Activated CD8-positive, alpha-beta T cell treated with anti-CD3 and anti-CD28 coated beads for 36 hours (primary cell): ENCODE results near the gene USP49. TPM values are rescaled to one million over a fixed set of nuclear protein-coding genes. Genes with fewer than 3 reads are reported as not detected.

Experiments
- ATAC-seq: fragments of 200-7000 bp; cut with Tn5 transposase; one replicate; pipeline ENCODE4 v1.10.0; 2021; ENCODE audit warnings: mild to moderate bottlenecking, moderate library complexity
- CTCF ChIA-PET: fragments of 350-600 bp; sonication (Branson Sonifier 250); formaldehyde crosslinking; loops from one replicate; lab custom pipeline; 2021; ENCODE audit warnings: antibody characterized with exemption; lab: Charles Lee
- POLR2A ChIA-PET: fragments of 350-600 bp; sonication (Branson Sonifier 250); formaldehyde crosslinking; loops from one replicate; lab custom pipeline; 2021; ENCODE audit warnings: antibody characterized with exemption; lab: Charles Lee
- DNase-seq: peaks from one replicate; pipeline ENCODE4 v3.0.0-alpha.2; 2020
- H3K27ac Mint-ChIP-seq: one replicate; pipeline ENCODE4 v1.8.0; 2021; ENCODE audit warnings: mild to moderate bottlenecking, mixed read lengths
- H3K27me3 Mint-ChIP-seq: one replicate; pipeline ENCODE4 v1.8.0; 2021; ENCODE audit warnings: mixed read lengths
- H3K36me3 Mint-ChIP-seq: one replicate; pipeline ENCODE4 v1.8.0; 2021; ENCODE audit warnings: low read depth, mixed read lengths
- H3K4me1 Mint-ChIP-seq: one replicate; pipeline ENCODE4 v1.8.0; 2021; ENCODE audit warnings: low read depth, mixed read lengths
- H3K4me3 Mint-ChIP-seq: one replicate; pipeline ENCODE4 v1.8.0; 2021; ENCODE audit warnings: mild to moderate bottlenecking, moderate library complexity, mixed read lengths
- H3K9me3 Mint-ChIP-seq: one replicate; pipeline ENCODE4 v1.8.0; 2021; ENCODE audit warnings: mixed read lengths
- intact Hi-C: fragments of 100-400 bp; cut with micrococcal nuclease; formaldehyde crosslinking; loops from one replicate; pipeline ENCODE4 v1.10.0; 2022
- total RNA-seq, 2 experiments: library from RNA; stranded (reverse); gene quantifications; one replicate each; pipeline ENCODE4 v1.2.3, GENCODE V29; 2021
- TF ChIP-seq, protein P1 (sequence below): fragments of 200-600 bp; IDR thresholded peaks from one replicate; pipeline ENCODE4 v1.8.0; 2022; ENCODE audit warnings: antibody characterized with exemption, mild to moderate bottlenecking

The USP49 gene
- total RNA-seq, 2 experiments from 2014 or later: 5.7 to 5.9 TPM

GRCh38 chr6:41779788-41780550, 115.2 kb downstream of the USP49 start, which contains the start of gene FRS3:
Gene FRS3, minus strand, starts transcription at chr6:41779900. Its CDS starts 2,913 bp downstream, at chr6:41776987.
- ATAC-seq (peak; percentile 98), DNase-seq (peak; percentile 99)
- Mint-ChIP-seq H3K27ac (peak within 1 kb of the TSS; percentile 43), H3K9me3 (no peaks in the 10 kb centered on the region), H3K27me3 (peaks cover 6% of the 10 kb centered on the region), H3K36me3 (no peaks in the 10 kb centered on the region), H3K4me3 (peak within 1 kb of the TSS; percentile 88), H3K4me1 (peaks cover 17% of the 10 kb centered on the region)
- intact Hi-C loops: loop anchor here (10.0 kb wide), 1 partner anchor 145 kb away; the partner anchor contains the start of genes BYSL and MED20
- TF ChIP-seq, protein P1, sequence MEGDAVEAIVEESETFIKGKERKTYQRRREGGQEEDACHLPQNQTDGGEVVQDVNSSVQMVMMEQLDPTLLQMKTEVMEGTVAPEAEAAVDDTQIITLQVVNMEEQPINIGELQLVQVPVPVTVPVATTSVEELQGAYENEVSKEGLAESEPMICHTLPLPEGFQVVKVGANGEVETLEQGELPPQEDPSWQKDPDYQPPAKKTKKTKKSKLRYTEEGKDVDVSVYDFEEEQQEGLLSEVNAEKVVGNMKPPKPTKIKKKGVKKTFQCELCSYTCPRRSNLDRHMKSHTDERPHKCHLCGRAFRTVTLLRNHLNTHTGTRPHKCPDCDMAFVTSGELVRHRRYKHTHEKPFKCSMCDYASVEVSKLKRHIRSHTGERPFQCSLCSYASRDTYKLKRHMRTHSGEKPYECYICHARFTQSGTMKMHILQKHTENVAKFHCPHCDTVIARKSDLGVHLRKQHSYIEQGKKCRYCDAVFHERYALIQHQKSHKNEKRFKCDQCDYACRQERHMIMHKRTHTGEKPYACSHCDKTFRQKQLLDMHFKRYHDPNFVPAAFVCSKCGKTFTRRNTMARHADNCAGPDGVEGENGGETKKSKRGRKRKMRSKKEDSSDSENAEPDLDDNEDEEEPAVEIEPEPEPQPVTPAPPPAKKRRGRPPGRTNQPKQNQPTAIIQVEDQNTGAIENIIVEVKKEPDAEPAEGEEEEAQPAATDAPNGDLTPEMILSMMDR: peak; percentile 78
- CTCF ChIA-PET: interaction anchor here (0.6 to 12.8 kb wide), 5 partner anchors 8 to 266 kb away, joined by 3 to 214 read pairs (median 3); partner anchors contain the start of gene TAF8
- POLR2A ChIA-PET: no interaction called here

- DNase-seq (no peak), ATAC-seq (no peak)
- Mint-ChIP-seq H3K4me3 (peak overlapping the region; percentile 88), H3K27ac (peak overlapping the region; percentile 43), H3K4me1 (peaks cover 17% of the 10 kb centered on the region), H3K36me3 (peaks cover 3% of the 10 kb centered on the region), H3K27me3 (peaks cover 6% of the 10 kb centered on the region), H3K9me3 (no peaks in the 10 kb centered on the region)
- TF ChIP-seq, protein P1: no peak
- intact Hi-C loops: no loop called here
- ChIA-PET POLR2A (no interaction called here), CTCF (interaction anchor here (0.6 to 12.8 kb wide), 3 partner anchors 49 to 267 kb away, joined by 3 to 214 read pairs (median 3); partner anchors contain the start of gene TAF8)
Observed at GRCh38 chr6:41779336-41779735, 115.8 kb downstream of the USP49 start.

GRCh38 chr6:41778895-41779294, 116.3 kb downstream of the USP49 start:
- POLR2A ChIA-PET: interaction anchor here (0.7 to 3.2 kb wide), 3 partner anchors 9 to 142 kb away, joined by 3 to 12 read pairs (median 3); partner anchors contain the start of genes BYSL, MED20 and TOMM6
- no peak for ATAC-seq

DNA sequence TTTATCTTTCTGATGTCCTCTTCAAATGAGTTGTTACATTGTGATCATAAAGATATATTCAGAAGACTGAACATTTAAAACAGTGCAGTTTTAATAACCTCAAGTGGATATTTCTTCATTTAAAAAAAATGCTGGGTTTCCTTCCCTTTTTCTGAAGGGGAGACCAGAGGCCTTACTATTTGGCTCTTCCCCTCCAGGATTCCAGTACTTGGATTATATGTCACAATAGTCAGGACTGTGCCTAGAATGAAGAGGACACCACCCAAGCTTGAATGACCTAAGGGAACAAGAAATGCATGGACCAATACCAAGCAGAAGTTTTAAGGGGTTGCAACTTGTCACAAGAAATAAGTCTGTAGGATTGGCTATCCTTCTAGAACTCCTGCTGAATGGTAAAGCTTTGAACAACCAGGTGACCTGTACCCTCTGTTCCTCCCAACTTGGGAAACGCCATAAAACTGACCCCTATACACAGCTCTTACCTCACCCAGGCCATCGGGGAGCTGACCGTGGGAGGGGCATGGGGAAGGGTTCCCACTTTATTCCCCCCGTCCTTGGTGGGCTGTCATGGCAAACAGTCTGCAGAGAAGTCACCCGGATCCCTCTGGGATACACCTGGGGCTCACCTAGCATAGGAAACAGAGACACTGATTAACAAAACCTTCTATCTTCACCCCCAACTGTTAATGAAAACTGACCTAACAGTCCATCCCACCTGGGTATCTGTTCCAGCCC, 117.5 kb downstream of the USP49 start:
- Mint-ChIP-seq H3K4me3 (peak overlapping the region; percentile 88), H3K36me3 (peaks cover 4% of the 10 kb centered on the region), H3K27me3 (peaks cover 6% of the 10 kb centered on the region), H3K27ac (no peak overlapping the region), H3K9me3 (no peaks in the 10 kb centered on the region), H3K4me1 (peaks cover 17% of the 10 kb centered on the region)
- DNase-seq (no peak), ATAC-seq (no peak)
- TF ChIP-seq, protein P1: no peak
- POLR2A ChIA-PET: interaction anchor here (3.2 kb wide), 1 partner anchor 10 kb away, joined by 12 read pairs; the partner anchor contains the start of gene TOMM6
- intact Hi-C loops: no loop called here
- CTCF ChIA-PET: interaction anchor here (0.7 to 4.5 kb wide), 7 partner anchors 9 to 770 kb away, joined by 3 to 26 read pairs (median 4); partner anchors contain the start of genes BYSL, MED20 and TOMM6

More at GRCh38 chr6:41778895-41779294, 116.3 kb downstream of the USP49 start:
- Mint-ChIP-seq H3K27ac (no peak overlapping the region), H3K4me3 (peak overlapping the region; percentile 88), H3K27me3 (peaks cover 6% of the 10 kb centered on the region), H3K4me1 (peaks cover 17% of the 10 kb centered on the region), H3K9me3 (no peaks in the 10 kb centered on the region), H3K36me3 (peaks cover 4% of the 10 kb centered on the region)
- TF ChIP-seq, protein P1: no peak
- CTCF ChIA-PET: interaction anchor here (2.7 to 4.5 kb wide), 2 partner anchors 8 to 73 kb away, joined by 11 to 26 read pairs; partner anchors contain the start of gene TOMM6
- intact Hi-C loops: no loop called here
- DNase-seq: no peak
